Measurements from ENCODE around the gene IL1RAP.

Gene IL1RAP

DNA sequence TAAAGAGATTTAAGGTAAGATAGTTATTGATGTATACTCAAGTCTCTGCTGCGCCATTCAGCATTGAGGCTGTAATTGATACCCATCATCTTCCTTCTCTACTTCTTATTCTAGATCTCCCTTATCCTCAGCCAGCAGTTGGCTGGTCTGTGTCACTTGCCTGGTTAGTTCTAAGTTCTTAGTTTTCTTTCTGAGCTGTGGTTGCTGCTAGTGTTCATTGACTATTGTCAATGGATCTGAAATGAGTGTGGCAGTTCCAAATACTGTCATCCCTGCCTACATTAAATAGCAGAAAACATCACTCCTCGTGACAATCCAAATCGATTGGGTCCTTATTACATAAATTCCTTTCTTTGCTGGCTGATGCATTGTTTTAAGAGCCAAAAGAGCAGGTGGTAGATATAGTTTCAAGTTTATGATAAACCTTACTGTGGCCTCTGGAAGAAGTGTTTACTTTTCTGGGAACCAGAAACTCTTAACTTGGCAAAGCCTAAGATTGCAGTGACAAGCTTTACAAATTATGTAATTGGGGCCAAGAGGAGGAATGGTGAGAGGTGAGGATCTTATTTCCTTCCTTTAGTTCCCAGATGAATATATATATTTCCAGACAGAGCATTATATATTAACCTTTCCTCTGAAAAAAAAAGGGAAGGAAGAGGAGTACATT is 180.6 kb downstream of the IL1RAP start:
- no peak overlapping the region for H3K4me3 ChIP-seq (ENCODE audit: extremely low read depth, insufficient read depth, low read length, poor library complexity, severe bottlenecking)
- H3K36me3 ChIP-seq (ENCODE audit: control insufficient read depth, insufficient read depth, low read length): no peaks in the 10 kb centered on the region
- H3K4me1 ChIP-seq (ENCODE audit: control insufficient read depth, insufficient read depth, low read length, poor library complexity, severe bottlenecking): no peaks in the 10 kb centered on the region
- no peak overlapping the region for H3K27ac ChIP-seq (ENCODE audit: low read depth, low read length, severe bottlenecking)
- no CpG with 5 or more reads among the region's 3 CpGs for WGBS, 2 experiments (ENCODE audit: insufficient coverage in 2 of 2)
- H3K9me3 ChIP-seq (ENCODE audit: control insufficient read depth, low read length): no peaks in the 10 kb centered on the region

- Histone ChIP-seq H3K4me1 (ENCODE audit: control insufficient read depth, insufficient read depth, low read length, poor library complexity, severe bottlenecking) (no peaks in the 10 kb centered on the region), H3K9me3 (ENCODE audit: control insufficient read depth, low read length) (no peaks in the 10 kb centered on the region), H3K36me3 (ENCODE audit: control insufficient read depth, insufficient read depth, low read length) (no peaks in the 10 kb centered on the region), H3K4me3 (ENCODE audit: extremely low read depth, insufficient read depth, low read length, poor library complexity, severe bottlenecking) (no peak overlapping the region), H3K27ac (ENCODE audit: low read depth, low read length, severe bottlenecking) (no peak overlapping the region)
- no CpG with 5 or more reads among the region's 1 CpG for WGBS, 2 experiments (ENCODE audit: insufficient coverage in 2 of 2)
Observed at GRCh38 chr3:190695225-190695624, 181.3 kb downstream of the IL1RAP start.

DNA sequence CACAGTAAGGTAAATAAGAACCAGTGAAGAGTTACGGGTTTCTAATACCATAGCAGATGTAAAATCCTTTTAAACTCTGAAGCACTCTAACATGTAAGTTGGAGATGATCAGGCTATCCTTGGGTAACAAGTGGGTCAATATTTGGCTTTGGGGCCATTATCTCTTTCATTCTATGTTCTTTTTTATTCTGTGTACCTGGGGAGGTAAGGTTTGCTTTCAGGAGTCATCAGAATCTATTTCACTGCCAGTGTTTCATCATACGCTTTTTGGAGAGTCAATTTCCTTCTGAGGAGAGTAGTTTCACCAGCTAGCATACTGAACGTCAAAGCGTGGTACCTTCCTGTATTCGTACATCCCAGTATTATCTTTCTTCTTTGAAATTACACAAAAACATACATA is 182.1 kb downstream of the IL1RAP start:
- Histone ChIP-seq H3K36me3 (ENCODE audit: control insufficient read depth, insufficient read depth, low read length) (no peaks in the 10 kb centered on the region), H3K9me3 (ENCODE audit: control insufficient read depth, low read length) (no peaks in the 10 kb centered on the region), H3K4me1 (ENCODE audit: control insufficient read depth, insufficient read depth, low read length, poor library complexity, severe bottlenecking) (no peaks in the 10 kb centered on the region), H3K27ac (ENCODE audit: low read depth, low read length, severe bottlenecking) (no peak overlapping the region), H3K4me3 (ENCODE audit: extremely low read depth, insufficient read depth, low read length, poor library complexity, severe bottlenecking) (no peak overlapping the region)
- 90 to 100% methylated on average over 1 of the region's 5 CpGs for WGBS, 2 experiments (ENCODE audit: insufficient coverage in 2 of 2)

- H3K27ac ChIP-seq (ENCODE audit: low read depth, low read length, severe bottlenecking): no peak overlapping the region
- H3K4me1 ChIP-seq (ENCODE audit: control insufficient read depth, insufficient read depth, low read length, poor library complexity, severe bottlenecking): no peaks in the 10 kb centered on the region
- 70 to 100% methylated on average over 2 of the region's 7 CpGs for WGBS, 2 experiments (ENCODE audit: insufficient coverage in 2 of 2)
- no peaks in the 10 kb centered on the region for H3K9me3 ChIP-seq (ENCODE audit: control insufficient read depth, low read length)
- no peak overlapping the region for H3K4me3 ChIP-seq (ENCODE audit: extremely low read depth, insufficient read depth, low read length, poor library complexity, severe bottlenecking)
- H3K36me3 ChIP-seq (ENCODE audit: control insufficient read depth, insufficient read depth, low read length): no peaks in the 10 kb centered on the region
Observed at GRCh38 chr3:190696777-190697501, 183.1 kb downstream of the IL1RAP start.

DNA sequence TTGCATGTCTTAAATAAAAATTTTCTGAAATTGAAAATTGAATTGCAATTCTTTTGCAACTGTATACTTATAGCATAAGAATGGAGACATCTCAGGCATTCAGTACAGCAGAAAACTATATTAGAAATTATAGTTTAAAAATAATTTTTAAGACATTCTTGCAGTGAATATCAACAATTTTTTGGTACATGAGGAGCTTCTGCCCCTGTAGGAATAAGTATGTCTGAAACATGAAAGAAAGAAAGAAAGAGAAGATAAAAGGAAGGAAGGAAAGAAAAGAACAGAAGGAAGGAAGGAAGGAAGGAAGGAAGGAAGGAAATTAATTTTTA is 183.6 kb downstream of the IL1RAP start:
- Histone ChIP-seq H3K9me3 (ENCODE audit: control insufficient read depth, low read length) (no peaks in the 10 kb centered on the region), H3K27ac (ENCODE audit: low read depth, low read length, severe bottlenecking) (no peak overlapping the region), H3K4me1 (ENCODE audit: control insufficient read depth, insufficient read depth, low read length, poor library complexity, severe bottlenecking) (no peaks in the 10 kb centered on the region), H3K4me3 (ENCODE audit: extremely low read depth, insufficient read depth, low read length, poor library complexity, severe bottlenecking) (no peak overlapping the region), H3K36me3 (ENCODE audit: control insufficient read depth, insufficient read depth, low read length) (no peaks in the 10 kb centered on the region)

DNA sequence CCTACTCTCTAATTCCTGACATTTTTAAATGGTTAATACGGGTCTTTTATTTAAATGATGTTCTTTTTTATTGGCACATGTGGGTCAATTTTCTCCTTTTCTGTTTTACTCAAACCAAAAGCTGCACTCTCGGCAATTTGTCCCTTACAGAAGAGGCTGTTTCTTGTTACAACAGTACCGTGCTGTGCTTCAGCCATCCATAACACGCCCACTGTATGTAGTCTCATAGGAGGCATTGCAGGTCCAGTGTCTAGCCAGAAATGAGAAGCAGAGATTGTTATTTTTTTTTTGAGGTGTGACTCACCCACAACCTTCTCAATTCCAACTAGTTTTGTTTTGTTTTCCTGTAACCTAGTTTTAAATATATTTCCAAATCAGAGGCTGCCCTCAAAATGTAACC is 184.0 kb downstream of the IL1RAP start:
- Histone ChIP-seq H3K9me3 (ENCODE audit: control insufficient read depth, low read length) (no peaks in the 10 kb centered on the region), H3K36me3 (ENCODE audit: control insufficient read depth, insufficient read depth, low read length) (no peaks in the 10 kb centered on the region)

DNA sequence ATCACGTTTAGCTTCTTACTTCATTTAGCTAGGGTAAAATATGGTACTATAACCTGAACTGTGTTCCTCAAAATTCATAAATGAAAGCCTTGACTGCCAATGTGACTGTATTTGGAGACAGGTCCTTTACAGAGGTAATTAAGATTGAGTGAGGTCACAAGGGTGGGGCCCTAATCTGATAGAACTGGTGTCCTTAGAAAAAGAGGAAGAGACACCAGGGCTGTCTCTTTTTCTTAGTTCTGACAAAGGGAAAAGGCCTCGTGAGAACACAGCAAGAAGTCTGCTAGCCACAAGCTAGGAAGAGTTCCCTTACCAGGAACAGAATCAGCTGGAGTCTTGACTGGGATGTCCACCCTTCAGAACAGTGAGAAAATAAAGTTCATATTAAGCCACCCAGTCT is 185.9 kb downstream of the IL1RAP start:
- Histone ChIP-seq H3K4me1 (ENCODE audit: control insufficient read depth, insufficient read depth, low read length, poor library complexity, severe bottlenecking) (no peaks in the 10 kb centered on the region), H3K36me3 (ENCODE audit: control insufficient read depth, insufficient read depth, low read length) (no peaks in the 10 kb centered on the region), H3K27ac (ENCODE audit: low read depth, low read length, severe bottlenecking) (no peak overlapping the region), H3K4me3 (ENCODE audit: extremely low read depth, insufficient read depth, low read length, poor library complexity, severe bottlenecking) (no peak overlapping the region), H3K9me3 (ENCODE audit: control insufficient read depth, low read length) (no peaks in the 10 kb centered on the region)
- WGBS, 2 experiments (ENCODE audit: insufficient coverage in 2 of 2): 57 to 86% methylated on average over 1 of the region's 2 CpGs

More for the DNA sequence above, 184.0 kb downstream of the IL1RAP start:
- Histone ChIP-seq H3K4me1 (ENCODE audit: control insufficient read depth, insufficient read depth, low read length, poor library complexity, severe bottlenecking) (no peaks in the 10 kb centered on the region), H3K27ac (ENCODE audit: low read depth, low read length, severe bottlenecking) (no peak overlapping the region), H3K4me3 (ENCODE audit: extremely low read depth, insufficient read depth, low read length, poor library complexity, severe bottlenecking) (no peak overlapping the region)
- 76% methylated on average over 3 of the region's 4 CpGs; no CpG with 5 or more reads in 1 of the 2 experiments for WGBS, 2 experiments (ENCODE audit: insufficient coverage in 2 of 2)

GRCh38 chr3:190701096-190701532 is 187.2 kb downstream of the IL1RAP start:
- Histone ChIP-seq H3K27ac (ENCODE audit: low read depth, low read length, severe bottlenecking) (no peak overlapping the region), H3K36me3 (ENCODE audit: control insufficient read depth, insufficient read depth, low read length) (no peaks in the 10 kb centered on the region), H3K4me1 (ENCODE audit: control insufficient read depth, insufficient read depth, low read length, poor library complexity, severe bottlenecking) (no peaks in the 10 kb centered on the region), H3K4me3 (ENCODE audit: extremely low read depth, insufficient read depth, low read length, poor library complexity, severe bottlenecking) (no peak overlapping the region), H3K9me3 (ENCODE audit: control insufficient read depth, low read length) (no peaks in the 10 kb centered on the region)
- 40 to 76% methylated on average over 1 to 2 of the region's 4 CpGs for WGBS, 2 experiments (ENCODE audit: insufficient coverage in 2 of 2)

DNA sequence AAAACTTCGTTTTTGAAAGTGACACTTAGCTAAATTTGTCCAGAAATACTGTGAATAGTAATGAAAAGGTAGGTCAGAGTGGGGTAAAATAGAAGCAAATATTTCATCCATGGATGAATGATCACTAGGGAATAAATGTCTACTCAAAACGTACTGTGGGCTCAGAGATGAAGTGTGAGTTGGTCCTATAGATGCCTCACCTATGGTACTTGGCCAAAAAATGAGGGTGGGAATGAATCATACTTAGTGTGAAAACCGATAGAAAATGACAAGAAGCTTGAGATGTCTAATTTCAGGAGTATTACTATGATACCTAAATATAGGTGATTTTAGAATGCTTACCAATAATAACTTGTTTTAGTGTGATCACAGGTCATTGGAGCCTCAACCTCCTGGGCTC is 192.7 kb downstream of the IL1RAP start:
- no peaks in the 10 kb centered on the region for H3K9me3 ChIP-seq (ENCODE audit: control insufficient read depth, low read length)
- WGBS, 2 experiments (ENCODE audit: insufficient coverage in 2 of 2): 86 to 100% methylated on average over 1 of the region's 3 CpGs
- H3K36me3 ChIP-seq (ENCODE audit: control insufficient read depth, insufficient read depth, low read length): no peaks in the 10 kb centered on the region
- no peaks in the 10 kb centered on the region for H3K4me1 ChIP-seq (ENCODE audit: control insufficient read depth, insufficient read depth, low read length, poor library complexity, severe bottlenecking)
- H3K27ac ChIP-seq (ENCODE audit: low read depth, low read length, severe bottlenecking): no peak overlapping the region
- H3K4me3 ChIP-seq (ENCODE audit: extremely low read depth, insufficient read depth, low read length, poor library complexity, severe bottlenecking): no peak overlapping the region

All from mesodermal cell (in vitro differentiated cells).